GM12875 (cell line): Measurements from ENCODE around the gene BMPR2.
"Not testable (repeated sequence)": the region's sequence is repeated elsewhere in the genome, so short reads cannot be mapped to it uniquely, and the experiment has no call there.

ENCODE experiments used
- H3K4me3 ChIP-seq: one replicate; pipeline ENCODE4 v1.5.1; 2011; ENCODE audit warnings: low read depth, low read length, control low read depth
- CTCF ChIP-seq: IDR thresholded peaks from 2 replicates; pipeline ENCODE4 v1.5.1; 2011; ENCODE audit warnings: low read depth, mild to moderate bottlenecking, control low read depth, inconsistent platforms, low read length, moderate library complexity, borderline replicate concordance; ENCODE audit not compliant: insufficient read depth

BMPR2 gene

GRCh38 chr2:202344178-202344577, 31.9 kb upstream of the BMPR2 start:
- no peak for TF ChIP-seq CTCF
- no peak overlapping the region for H3K4me3 ChIP-seq

- no peak for TF ChIP-seq CTCF
Measured at GRCh38 chr2:202346180-202346579, 29.9 kb upstream of the BMPR2 start.

GRCh38 chr2:202353430-202353829, 22.7 kb upstream of the BMPR2 start:
- H3K4me3 ChIP-seq: no peak overlapping the region
- TF ChIP-seq CTCF: no peak

More at GRCh38 chr2:202346180-202346579, 29.9 kb upstream of the BMPR2 start:
- no peak overlapping the region for H3K4me3 ChIP-seq

GRCh38 chr2:202355993-202356505, 20.1 kb upstream of the BMPR2 start:
- no peak for TF ChIP-seq CTCF
- H3K4me3 ChIP-seq: no peak overlapping the region

GRCh38 chr2:202358924-202359323, 17.2 kb upstream of the BMPR2 start:
- not testable (repeated sequence) for H3K4me3 ChIP-seq

- H3K4me3 ChIP-seq: no peak overlapping the region
- TF ChIP-seq CTCF: no peak
Measured at GRCh38 chr2:202360646-202361045, 15.5 kb upstream of the BMPR2 start.

- no peak for TF ChIP-seq CTCF
- no peak overlapping the region for H3K4me3 ChIP-seq
Measured at GRCh38 chr2:202361108-202361507, 15.0 kb upstream of the BMPR2 start.

- no peak for TF ChIP-seq CTCF
- no peak overlapping the region for H3K4me3 ChIP-seq
Measured at GRCh38 chr2:202373490-202373889, 2.6 kb upstream of the BMPR2 start.

- H3K4me3 ChIP-seq: not testable (repeated sequence)
Measured at GRCh38 chr2:202374383-202374782, 1.7 kb upstream of the BMPR2 start.
